ENCODE measurements around the gene MCM9. TPM values are rescaled to one million over a fixed set of nuclear protein-coding genes. Genes with fewer than 3 reads are reported as not detected.

MCM9 gene
- total and polyA plus RNA-seq, 5 donors from 2014 or later, result 18.5 to 57.3 (median 21.3) TPM

DNA sequence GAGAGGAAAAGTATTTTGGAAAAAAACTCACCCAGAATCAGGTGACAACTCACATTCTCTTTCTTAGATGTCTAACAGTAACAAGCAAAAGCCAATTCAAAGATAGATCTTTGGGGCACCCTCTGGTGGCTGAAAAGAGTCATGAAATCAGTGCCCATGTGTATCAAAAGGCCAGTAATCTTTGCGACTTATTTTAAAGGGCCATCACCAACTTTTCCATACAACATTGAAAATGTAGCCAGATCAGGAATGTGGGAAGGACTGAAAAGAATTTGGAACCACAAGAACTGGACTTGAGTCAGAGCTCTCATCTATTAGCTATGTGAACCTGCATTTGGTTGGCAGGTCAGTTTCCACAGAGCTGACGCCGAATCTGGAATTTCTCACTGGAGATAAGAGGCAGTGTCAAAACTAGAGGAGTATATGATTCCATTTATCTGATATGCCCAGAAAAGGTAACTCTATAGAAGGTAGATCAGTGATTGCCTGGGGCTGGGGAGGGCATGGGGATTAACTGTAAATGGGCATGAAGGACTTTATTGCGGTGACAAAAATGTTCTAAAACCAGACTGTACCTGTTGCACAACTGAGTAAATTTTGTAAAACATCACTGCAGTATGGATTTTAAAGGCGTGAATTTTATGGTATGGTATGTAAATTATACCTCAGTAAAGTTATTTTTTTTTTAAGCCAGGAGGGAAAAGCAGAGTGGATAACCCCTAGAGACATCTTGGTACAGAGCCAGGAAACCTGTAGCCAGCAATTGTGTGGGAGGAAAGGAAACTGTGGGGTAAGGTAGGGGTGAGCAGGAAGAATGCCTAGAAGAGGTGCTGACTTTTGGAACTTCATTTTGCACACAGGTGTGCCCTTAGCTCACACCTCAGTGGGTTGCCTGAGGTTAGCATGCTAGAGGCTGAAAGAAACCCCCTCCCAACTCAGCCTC, 158.1 kb downstream of the MCM9 start:
- no peaks in the 10 kb centered on the region for H3K36me3 ChIP-seq (ENCODE audit: control insufficient read depth, insufficient read depth, low read length)
- peak; percentile 66 to 86 for ATAC-seq (ENCODE audit: low read depth in 2 of 2)
- no peaks in the 10 kb centered on the region for H3K27me3 ChIP-seq (ENCODE audit: control insufficient read depth, insufficient read depth, low read length)
- Mint-ChIP-seq H3K36me3 (no peaks in the 10 kb centered on the region), H3K27ac (peak overlapping the region; percentile 6 to 93 (median 14)), H3K4me1 (peaks cover 6 to 20% (median 17%) of the 10 kb centered on the region in 4 donors), H3K4me3 (no peak overlapping the region), H3K27me3 (no peaks in the 10 kb centered on the region), H3K9me3 (no peaks in the 10 kb centered on the region)
- no peaks in the 10 kb centered on the region for H3K9me3 ChIP-seq (ENCODE audit: control insufficient read depth in 2 of 2, low read length in 2 of 2)
- H3K27ac ChIP-seq (ENCODE audit: insufficient read depth, low read length, poor library complexity, severe bottlenecking), result no peak overlapping the region
- H3K4me3 ChIP-seq (ENCODE audit: low read depth, low read length), result no peak overlapping the region
- H3K4me1 ChIP-seq (ENCODE audit: control insufficient read depth, insufficient read depth, low read length, poor library complexity, severe bottlenecking), result peaks cover 10% of the 10 kb centered on the region
- DNase-seq, result peak; percentile 38 to 84 (median 74)

DNA sequence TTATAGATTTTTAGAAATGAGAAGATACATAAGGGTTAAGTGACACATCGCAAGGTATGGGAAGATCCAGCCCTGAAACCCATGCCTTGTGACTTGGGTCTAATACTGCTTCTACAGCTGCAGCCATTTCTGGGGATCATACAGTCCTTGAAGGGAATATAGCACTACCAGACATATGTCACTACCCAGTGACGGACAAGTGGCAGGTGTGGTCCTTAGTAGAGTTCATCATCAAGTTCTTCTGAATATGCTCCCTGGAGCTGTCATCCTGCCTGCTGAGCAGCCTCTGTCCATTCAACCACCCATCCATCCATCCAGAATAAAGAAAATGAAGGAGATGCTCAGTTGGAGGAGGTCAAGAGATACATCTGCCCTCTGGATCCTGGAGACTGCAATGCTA, 159.6 kb downstream of the MCM9 start:
- no peaks in the 10 kb centered on the region for H3K27me3 ChIP-seq (ENCODE audit: control insufficient read depth, insufficient read depth, low read length)
- Mint-ChIP-seq H3K36me3 (no peaks in the 10 kb centered on the region), H3K9me3 (no peaks in the 10 kb centered on the region), H3K27me3 (no peaks in the 10 kb centered on the region), H3K4me3 (no peak overlapping the region), H3K27ac (no peak overlapping the region), H3K4me1 (peaks cover 6 to 20% (median 16%) of the 10 kb centered on the region in 4 donors)
- no peak overlapping the region for H3K4me3 ChIP-seq (ENCODE audit: low read depth, low read length)
- no peaks in the 10 kb centered on the region for H3K9me3 ChIP-seq (ENCODE audit: control insufficient read depth in 2 of 2, low read length in 2 of 2)
- H3K4me1 ChIP-seq (ENCODE audit: control insufficient read depth, insufficient read depth, low read length, poor library complexity, severe bottlenecking), result peaks cover 10% of the 10 kb centered on the region
- DNase-seq (no peak), ATAC-seq (ENCODE audit: low read depth in 2 of 2) (no peak)
- no peak overlapping the region for H3K27ac ChIP-seq (ENCODE audit: insufficient read depth, low read length, poor library complexity, severe bottlenecking)
- no peaks in the 10 kb centered on the region for H3K36me3 ChIP-seq (ENCODE audit: control insufficient read depth, insufficient read depth, low read length)

DNA sequence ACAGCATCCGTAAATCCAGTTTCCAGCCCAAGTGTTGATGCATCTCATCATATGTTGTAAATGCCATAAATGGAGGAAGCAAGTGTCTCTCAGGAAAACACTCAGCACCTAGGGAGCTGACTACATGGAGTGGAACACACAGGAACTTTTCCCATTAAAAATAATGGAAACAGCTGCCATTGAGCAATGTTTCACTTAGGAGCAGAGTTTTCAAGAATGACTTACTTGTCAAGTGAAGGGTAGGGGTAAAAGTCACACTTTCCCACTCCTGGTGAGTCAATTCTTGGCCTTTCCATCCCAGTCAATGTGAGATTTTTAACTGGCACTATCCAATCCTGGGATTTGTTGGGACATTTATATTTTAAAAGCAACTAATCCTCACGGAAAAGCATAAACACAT, 160.4 kb downstream of the MCM9 start:
- Histone ChIP-seq H3K27me3 (ENCODE audit: control insufficient read depth, insufficient read depth, low read length) (no peaks in the 10 kb centered on the region), H3K9me3 (ENCODE audit: control insufficient read depth in 2 of 2, low read length in 2 of 2) (no peaks in the 10 kb centered on the region), H3K36me3 (ENCODE audit: control insufficient read depth, insufficient read depth, low read length) (no peaks in the 10 kb centered on the region), H3K4me3 (ENCODE audit: low read depth, low read length) (no peak overlapping the region), H3K27ac (ENCODE audit: insufficient read depth, low read length, poor library complexity, severe bottlenecking) (no peak overlapping the region), H3K4me1 (ENCODE audit: control insufficient read depth, insufficient read depth, low read length, poor library complexity, severe bottlenecking) (peaks cover 10% of the 10 kb centered on the region)
- no peaks in the 10 kb centered on the region for H3K36me3 Mint-ChIP-seq
- no peaks in the 10 kb centered on the region for H3K27me3 Mint-ChIP-seq
- no peak overlapping the region for H3K27ac Mint-ChIP-seq
- H3K9me3 Mint-ChIP-seq, result no peaks in the 10 kb centered on the region
- no peak overlapping the region for H3K4me3 Mint-ChIP-seq
- peaks cover 6 to 24% (median 17%) of the 10 kb centered on the region in 4 donors for H3K4me1 Mint-ChIP-seq
- no peak for ATAC-seq (ENCODE audit: low read depth in 2 of 2)
- DNase-seq, result no peak

DNA sequence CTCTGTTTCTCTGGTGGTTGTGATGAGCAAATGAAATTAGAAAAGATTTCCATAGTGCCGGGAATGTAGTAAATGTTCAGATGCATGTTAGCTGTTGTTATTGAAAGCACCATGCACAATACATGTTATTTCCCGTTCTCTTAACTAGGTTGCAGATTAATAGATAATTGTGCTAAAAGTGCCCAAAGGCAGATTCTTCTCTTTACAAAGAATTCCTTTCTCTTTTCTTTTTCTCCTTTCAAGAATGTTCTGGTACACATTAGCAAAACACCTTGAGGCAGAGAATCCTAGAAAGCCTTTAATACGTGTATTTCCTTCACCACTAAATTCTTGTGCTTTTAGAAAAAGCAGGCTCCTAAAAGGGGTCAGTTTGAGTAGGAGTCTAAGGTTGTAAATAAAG, 162.1 kb downstream of the MCM9 start:
- Mint-ChIP-seq H3K36me3 (no peaks in the 10 kb centered on the region), H3K4me3 (no peak overlapping the region), H3K9me3 (no peaks in the 10 kb centered on the region), H3K27me3 (no peaks in the 10 kb centered on the region), H3K4me1 (peaks cover 6 to 34% (median 29%) of the 10 kb centered on the region in 4 donors), H3K27ac (no peak overlapping the region)
- H3K27me3 ChIP-seq (ENCODE audit: control insufficient read depth, insufficient read depth, low read length), result no peaks in the 10 kb centered on the region
- no peaks in the 10 kb centered on the region for H3K9me3 ChIP-seq (ENCODE audit: control insufficient read depth in 2 of 2, low read length in 2 of 2)
- H3K4me3 ChIP-seq (ENCODE audit: low read depth, low read length), result no peak overlapping the region
- no peaks in the 10 kb centered on the region for H3K36me3 ChIP-seq (ENCODE audit: control insufficient read depth, insufficient read depth, low read length)
- DNase-seq (no peak), ATAC-seq (ENCODE audit: low read depth in 2 of 2) (no peak)
- no peak overlapping the region for H3K27ac ChIP-seq (ENCODE audit: insufficient read depth, low read length, poor library complexity, severe bottlenecking)
- peaks cover 19% of the 10 kb centered on the region for H3K4me1 ChIP-seq (ENCODE audit: control insufficient read depth, insufficient read depth, low read length, poor library complexity, severe bottlenecking)

DNA sequence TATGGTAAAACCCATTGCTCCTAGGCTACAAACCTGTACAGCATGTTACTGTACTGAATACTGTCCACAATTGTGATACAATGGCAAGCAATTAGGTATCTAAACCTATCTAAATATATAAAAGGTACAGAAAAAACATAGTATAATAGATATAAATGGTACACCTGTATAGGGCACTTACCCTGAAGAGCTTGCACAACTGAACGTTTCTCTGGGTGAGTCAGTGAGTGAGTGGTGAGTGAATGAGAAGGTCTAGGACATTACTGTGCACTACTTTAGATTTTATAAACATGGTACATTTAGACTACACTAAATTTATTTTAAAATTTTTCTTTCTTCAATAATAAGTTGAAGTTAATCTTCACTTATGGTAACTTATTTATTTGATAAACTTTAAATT, 163.7 kb downstream of the MCM9 start:
- peaks cover 2% of the 10 kb centered on the region for H3K27me3 Mint-ChIP-seq
- H3K27ac Mint-ChIP-seq, result no peak overlapping the region
- Histone ChIP-seq H3K27ac (ENCODE audit: insufficient read depth, low read length, poor library complexity, severe bottlenecking) (no peak overlapping the region), H3K4me1 (ENCODE audit: control insufficient read depth, insufficient read depth, low read length, poor library complexity, severe bottlenecking) (peaks cover 10% of the 10 kb centered on the region), H3K27me3 (ENCODE audit: control insufficient read depth, insufficient read depth, low read length) (no peaks in the 10 kb centered on the region), H3K9me3 (ENCODE audit: control insufficient read depth in 2 of 2, low read length in 2 of 2) (no peaks in the 10 kb centered on the region), H3K4me3 (ENCODE audit: low read depth, low read length) (no peak overlapping the region), H3K36me3 (ENCODE audit: control insufficient read depth, insufficient read depth, low read length) (no peaks in the 10 kb centered on the region)
- no peaks in the 10 kb centered on the region for H3K36me3 Mint-ChIP-seq
- peaks cover 5 to 25% (median 18%) of the 10 kb centered on the region in 4 donors for H3K4me1 Mint-ChIP-seq
- DNase-seq (no peak), ATAC-seq (ENCODE audit: low read depth in 2 of 2) (no peak)
- H3K9me3 Mint-ChIP-seq, result no peaks in the 10 kb centered on the region
- H3K4me3 Mint-ChIP-seq, result no peak overlapping the region

DNA sequence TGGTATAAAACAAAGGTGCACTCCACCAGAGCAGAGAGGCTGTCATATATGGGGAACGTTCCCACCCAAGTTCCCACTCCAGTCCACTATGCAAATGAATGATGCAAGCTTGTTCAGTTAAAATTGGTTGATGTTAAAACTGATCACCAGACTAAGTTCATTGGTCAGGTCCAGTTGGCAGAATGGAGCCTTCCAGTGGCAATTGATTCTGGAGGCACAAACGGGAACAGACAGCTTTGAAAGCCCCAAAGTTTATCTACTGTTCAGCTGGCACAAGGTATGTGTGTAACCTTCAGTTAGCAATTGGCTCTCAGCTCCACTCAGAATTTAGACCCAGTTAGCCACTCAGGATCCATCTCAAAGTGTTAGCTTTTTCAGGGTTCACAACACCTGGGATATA, 164.1 kb downstream of the MCM9 start:
- no peaks in the 10 kb centered on the region for H3K36me3 Mint-ChIP-seq
- peaks cover 10% of the 10 kb centered on the region for H3K4me1 ChIP-seq (ENCODE audit: control insufficient read depth, insufficient read depth, low read length, poor library complexity, severe bottlenecking)
- no peak overlapping the region for H3K27ac ChIP-seq (ENCODE audit: insufficient read depth, low read length, poor library complexity, severe bottlenecking)

DNA sequence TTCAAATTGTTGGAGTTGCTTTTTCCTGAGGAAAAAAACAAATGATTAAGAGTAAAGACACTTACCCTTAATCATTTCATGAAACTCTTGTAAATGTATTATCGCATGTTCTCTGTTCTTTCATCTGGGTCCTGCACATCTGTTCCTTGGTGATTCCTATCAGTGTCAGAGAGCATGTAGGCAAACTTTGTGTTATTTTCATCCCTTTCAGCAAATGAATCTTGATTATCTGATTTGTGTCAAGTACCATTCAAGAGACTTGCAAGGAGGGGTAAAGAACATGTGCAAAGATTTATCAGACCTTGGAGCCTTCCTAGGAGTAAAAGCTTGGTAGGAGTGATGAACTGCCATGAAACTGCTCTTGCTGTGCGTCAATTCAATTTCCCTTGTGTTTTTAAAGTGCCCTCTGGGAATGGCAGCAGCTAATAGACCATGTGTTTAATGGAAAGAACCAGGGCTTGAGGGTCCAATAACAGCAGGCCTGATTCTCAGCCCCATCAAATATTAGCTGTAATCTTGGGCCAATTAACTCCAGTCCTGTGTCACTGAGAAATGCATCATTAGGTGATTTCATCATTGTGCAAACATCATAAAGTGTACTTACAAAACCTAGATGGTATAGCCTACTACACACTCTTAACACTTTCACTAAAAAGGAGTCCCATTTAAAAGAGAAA, 164.7 kb downstream of the MCM9 start:
- no peaks in the 10 kb centered on the region for H3K9me3 ChIP-seq (ENCODE audit: control insufficient read depth in 2 of 2, low read length in 2 of 2)
- Mint-ChIP-seq H3K27ac (peak overlapping the region in 1 of 3 donors; percentile 3), H3K9me3 (no peaks in the 10 kb centered on the region), H3K36me3 (no peaks in the 10 kb centered on the region), H3K4me3 (no peak overlapping the region), H3K27me3 (peaks cover 4% of the 10 kb centered on the region), H3K4me1 (peaks cover 5 to 25% (median 20%) of the 10 kb centered on the region in 4 donors)
- H3K27me3 ChIP-seq (ENCODE audit: control insufficient read depth, insufficient read depth, low read length), result no peaks in the 10 kb centered on the region
- no peak for ATAC-seq (ENCODE audit: low read depth in 2 of 2)
- peaks cover 10% of the 10 kb centered on the region for H3K4me1 ChIP-seq (ENCODE audit: control insufficient read depth, insufficient read depth, low read length, poor library complexity, severe bottlenecking)
- H3K36me3 ChIP-seq (ENCODE audit: control insufficient read depth, insufficient read depth, low read length), result no peaks in the 10 kb centered on the region
- no peak for DNase-seq
- H3K27ac ChIP-seq (ENCODE audit: insufficient read depth, low read length, poor library complexity, severe bottlenecking), result no peak overlapping the region
- H3K4me3 ChIP-seq (ENCODE audit: low read depth, low read length), result no peak overlapping the region

More for the DNA sequence above, 164.1 kb downstream of the MCM9 start:
- no peaks in the 10 kb centered on the region for H3K27me3 ChIP-seq (ENCODE audit: control insufficient read depth, insufficient read depth, low read length)
- H3K4me3 ChIP-seq (ENCODE audit: low read depth, low read length), result no peak overlapping the region
- H3K4me3 Mint-ChIP-seq, result no peak overlapping the region
- H3K4me1 Mint-ChIP-seq, result peaks cover 5 to 25% (median 17%) of the 10 kb centered on the region in 4 donors
- no peak for DNase-seq
- no peak for ATAC-seq (ENCODE audit: low read depth in 2 of 2)
- no peaks in the 10 kb centered on the region for H3K36me3 ChIP-seq (ENCODE audit: control insufficient read depth, insufficient read depth, low read length)
- no peaks in the 10 kb centered on the region for H3K9me3 Mint-ChIP-seq
- H3K27me3 Mint-ChIP-seq, result peaks cover 4% of the 10 kb centered on the region
- no peaks in the 10 kb centered on the region for H3K9me3 ChIP-seq (ENCODE audit: control insufficient read depth in 2 of 2, low read length in 2 of 2)
- H3K27ac Mint-ChIP-seq, result no peak overlapping the region
